ENCODE results near the gene CLK3.

CLK3 gene

GRCh38 chr15:74598126-74598842, 17.4 kb upstream of the CLK3 start:
- peak; percentile 85 to 98 (median 95) for DNase-seq
- intact Hi-C loops (cut with DNase I): no loop called here

- intact Hi-C loops (cut with DNase I): no loop called here
These were observed 16.5 kb upstream of the CLK3 start for GRCh38 chr15:74599156-74599555.

GRCh38 chr15:74603026-74603788, 12.4 kb upstream of the CLK3 start:
- no peak for DNase-seq
- intact Hi-C loops (cut with DNase I): no loop called here

More at GRCh38 chr15:74599156-74599555, 16.5 kb upstream of the CLK3 start:
- no peak for DNase-seq

GRCh38 chr15:74603789-74604705, 11.6 kb upstream of the CLK3 start:
- intact Hi-C loops (cut with DNase I): no loop called here
- DNase-seq: no peak

- intact Hi-C loops (cut with DNase I): no loop called here
- no peak for DNase-seq
These were observed 10.4 kb upstream of the CLK3 start for GRCh38 chr15:74604983-74605794.

GRCh38 chr15:74605795-74606150, 9.9 kb upstream of the CLK3 start:
- no peak for DNase-seq
- intact Hi-C loops (cut with DNase I): no loop called here

- intact Hi-C loops (cut with DNase I): no loop called here
- no peak for DNase-seq
These were observed 6.8 kb upstream of the CLK3 start for GRCh38 chr15:74608786-74609185.

- no peak for DNase-seq
- intact Hi-C loops (cut with DNase I): no loop called here
These were observed 5.7 kb upstream of the CLK3 start for GRCh38 chr15:74609938-74610301.

- no peak for DNase-seq
- intact Hi-C loops (cut with DNase I): no loop called here
These were observed 5.2 kb upstream of the CLK3 start for GRCh38 chr15:74610302-74610951.

- no peak for DNase-seq
- intact Hi-C loops (cut with DNase I): no loop called here
These were observed 4.3 kb upstream of the CLK3 start for GRCh38 chr15:74611341-74611740.

GRCh38 chr15:74611834-74612233, 3.8 kb upstream of the CLK3 start:
- DNase-seq: no peak
- intact Hi-C loops (cut with DNase I): no loop called here

GRCh38 chr15:74612677-74613076, 3.0 kb upstream of the CLK3 start:
- no peak for DNase-seq
- intact Hi-C loops (cut with DNase I): no loop called here

- intact Hi-C loops (cut with DNase I): no loop called here
- no peak for DNase-seq
These were observed 2.3 kb upstream of the CLK3 start for GRCh38 chr15:74613089-74613952.

- intact Hi-C loops (cut with DNase I): loop anchor here (2.0 kb wide), 1 partner anchor 67 kb away; no protein-coding TSS in a partner anchor
- peak in 1 of 42 donors; percentile 55 for DNase-seq
These were observed 1.5 kb upstream of the CLK3 start for GRCh38 chr15:74613953-74614743.

- DNase-seq: peak in 41 of 42 donors; percentile 63 to 92 (median 86)
- intact Hi-C loops (cut with DNase I): loop anchor here (2.0 to 5.0 kb wide), 3 partner anchors 68 to 623 kb away; partner anchors contain the start of genes PML, STOML1 and UBL7
These were observed 710 bp upstream of the CLK3 start for GRCh38 chr15:74614744-74615507.

All from head of caudate nucleus (tissue), 42 donors.